Left lung (tissue), 14 donors: ENCODE measurements around the gene NDUFV1. TPM values are rescaled to one million over a fixed set of nuclear protein-coding genes. Genes with fewer than 3 reads are reported as not detected.

Experiments used
- ATAC-seq: fragments of 200-7000 bp; cut with Tn5 transposase; one replicate; pipeline ENCODE4 v1.9.1; 2020; ENCODE audit warnings: moderate library complexity
- DNase-seq, 4 donors: peaks; one replicate each; pipeline ENCODE4 v3.0.0-alpha.2; 2013 to 2020
- H3K27ac ChIP-seq, 2 donors: fragments of 200-600 bp; sonication (generic) in 1 of 2; one replicate each; pipeline versions ENCODE4 v1.5.0 to v1.8.0; 2020 to 2021
- H3K27me3 ChIP-seq, 2 donors: fragments of 200-600 bp; sonication (generic) in 1 of 2; one replicate each; pipeline versions ENCODE4 v1.5.0 to v1.8.0; 2020 to 2021
- H3K36me3 ChIP-seq, 2 donors: fragments of 200-600 bp; sonication (generic) in 1 of 2; one replicate each; pipeline versions ENCODE4 v1.5.0 to v1.8.0; 2020 to 2021
- H3K4me1 ChIP-seq, 2 donors: fragments of 200-600 bp; one replicate each; pipeline ENCODE4 v1.8.0; 2021
- H3K4me3 ChIP-seq, 2 donors: fragments of 200-600 bp; sonication (generic) in 1 of 2; one replicate each; pipeline versions ENCODE4 v1.5.0 to v1.8.0; 2020 to 2021; ENCODE audit warnings: mild to moderate bottlenecking in 1 of 2
- H3K9me3 ChIP-seq, 2 donors: fragments of 200-600 bp; sonication (generic) in 1 of 2; one replicate each; pipeline versions ENCODE4 v1.5.0 to v1.8.0; 2020 to 2021
- intact Hi-C, 2 donors: fragments of 100-400 bp; cut with DNase I; formaldehyde crosslinking; loops; one replicate each; pipeline versions ENCODE4 v1.11.2 to v1.14.2; 2022
- long read RNA-seq, 12 donors: library from polyadenylated mRNA in 2 of 12; unstranded in 2 of 12; transcript quantifications; one replicate each; pipeline ENCODE4 v2.0.0 and lab custom pipeline, GENCODE V29; 2019 to 2026
- polyA plus RNA-seq, 6 donors: library from polyadenylated mRNA; unstranded; fragments of 120-200 nt; gene quantifications; one replicate each; pipeline ENCODE4 v1.2.1, GENCODE V29; 2013; ENCODE audit not compliant: insufficient read length in 6 of 6
- total RNA-seq, 2 donors: library from RNA; stranded (reverse); fragmentation: NEBNext Ultra II Directional; extraction: Animal tissue kit (Norgen Biotek cat#: 25700); gene quantifications; one replicate each; pipeline ENCODE4 v1.2.1, GENCODE V29; 2021
- TF ChIP-seq, protein P1 (sequence below), 2 donors: fragments of 200-600 bp; sonication (generic) in 1 of 2; IDR thresholded peaks; one replicate each; pipeline versions ENCODE4 v1.5.0 to v1.8.0; 2021; ENCODE audit warnings: antibody characterized with exemption in 2 of 2
- donor health status: DM: no; HTN: yes; CAD: no.
- donor health status: DM: no; HTN: no; CAD: no.

The NDUFV1 gene
- total RNA-seq (100 to 1,000 TPM; 136 to 155 TPM), polyA plus RNA-seq (100 to 1,000 TPM; 155 to 204 (median 170) TPM)
- long read RNA-seq, donor 1, transcript NDUFV1-201 (10 exons, 1,596 nt) = major isoform, 28 of 154 reads
- long read RNA-seq, donor 1, partial matches to known transcripts = 115 of 154 reads
- long read RNA-seq, donor 1, other reads (novel, unspliced or antisense) = 0 of 154 reads
- long read RNA-seq, donor 2, transcript NDUFV1-201 (10 exons, 1,596 nt) = major isoform, 30 of 114 reads
- long read RNA-seq, donor 2, transcript NDUFV1-228 (2 exons, 573 nt) = minor isoform, 9 of 114 reads
- long read RNA-seq, donor 2, partial matches to known transcripts = 66 of 114 reads
- long read RNA-seq, donor 2, other reads (novel, unspliced or antisense) = 0 of 114 reads
- long read RNA-seq, donor 3, transcript NDUFV1-201 (10 exons, 1,596 nt) = major isoform, 37 of 97 reads
- long read RNA-seq, donor 3, partial matches to known transcripts = 53 of 97 reads
- long read RNA-seq, donor 3, other reads (novel, unspliced or antisense) = 0 of 97 reads
- long read RNA-seq, donor 4, transcript NDUFV1-201 (10 exons, 1,596 nt) = major isoform, 118 of 142 reads
- long read RNA-seq, donor 4, partial matches to known transcripts = 7 of 142 reads
- long read RNA-seq, donor 4, other reads (novel, unspliced or antisense) = 15 of 142 reads
- long read RNA-seq, donor 5, transcript NDUFV1-228 (2 exons, 573 nt) = minor isoform, 6 of 109 reads
- long read RNA-seq, donor 5, transcript NDUFV1-201 (10 exons, 1,596 nt) = major isoform, 25 of 109 reads
- long read RNA-seq, donor 5, partial matches to known transcripts = 74 of 109 reads
- long read RNA-seq, donor 5, other reads (novel, unspliced or antisense) = 0 of 109 reads
- long read RNA-seq, donor 6, transcript NDUFV1-201 (10 exons, 1,596 nt) = major isoform, 42 of 90 reads
- long read RNA-seq, donor 6, transcript NDUFV1-228 (2 exons, 573 nt) = minor isoform, 8 of 90 reads
- long read RNA-seq, donor 6, partial matches to known transcripts = 36 of 90 reads
- long read RNA-seq, donor 6, other reads (novel, unspliced or antisense) = 0 of 90 reads
- long read RNA-seq, donor 7, transcript NDUFV1-201 (10 exons, 1,596 nt) = major isoform, 15 of 79 reads
- long read RNA-seq, donor 7, partial matches to known transcripts = 58 of 79 reads
- long read RNA-seq, donor 7, other reads (novel, unspliced or antisense) = 0 of 79 reads
- long read RNA-seq, donor 8, transcript NDUFV1-201 (10 exons, 1,596 nt) = major isoform, 29 of 157 reads
- long read RNA-seq, donor 8, partial matches to known transcripts = 112 of 157 reads
- long read RNA-seq, donor 8, other reads (novel, unspliced or antisense) = 5 of 157 reads
- long read RNA-seq, donor 9, partial matches to known transcripts = 0 of 1 reads
- long read RNA-seq, donor 9, other reads (novel, unspliced or antisense) = 0 of 1 reads
- long read RNA-seq, donor 10, transcript NDUFV1-201 (10 exons, 1,596 nt) = major isoform, 157 of 184 reads
- long read RNA-seq, donor 10, partial matches to known transcripts = 3 of 184 reads
- long read RNA-seq, donor 10, other reads (novel, unspliced or antisense) = 21 of 184 reads
- long read RNA-seq, donor 11, transcript NDUFV1-201 (10 exons, 1,596 nt) = major isoform, 53 of 181 reads
- long read RNA-seq, donor 11, transcript NDUFV1-210 (3 exons, 594 nt) = minor isoform, 7 of 181 reads
- long read RNA-seq, donor 11, transcript NDUFV1-228 (2 exons, 573 nt) = minor isoform, 11 of 181 reads
- long read RNA-seq, donor 11, partial matches to known transcripts = 97 of 181 reads
- long read RNA-seq, donor 11, other reads (novel, unspliced or antisense) = 5 of 181 reads
- long read RNA-seq, donor 12, transcript NDUFV1-201 (10 exons, 1,596 nt) = major isoform, 26 of 83 reads
- long read RNA-seq, donor 12, partial matches to known transcripts = 53 of 83 reads
- long read RNA-seq, donor 12, other reads (novel, unspliced or antisense) = 0 of 83 reads

DNA sequence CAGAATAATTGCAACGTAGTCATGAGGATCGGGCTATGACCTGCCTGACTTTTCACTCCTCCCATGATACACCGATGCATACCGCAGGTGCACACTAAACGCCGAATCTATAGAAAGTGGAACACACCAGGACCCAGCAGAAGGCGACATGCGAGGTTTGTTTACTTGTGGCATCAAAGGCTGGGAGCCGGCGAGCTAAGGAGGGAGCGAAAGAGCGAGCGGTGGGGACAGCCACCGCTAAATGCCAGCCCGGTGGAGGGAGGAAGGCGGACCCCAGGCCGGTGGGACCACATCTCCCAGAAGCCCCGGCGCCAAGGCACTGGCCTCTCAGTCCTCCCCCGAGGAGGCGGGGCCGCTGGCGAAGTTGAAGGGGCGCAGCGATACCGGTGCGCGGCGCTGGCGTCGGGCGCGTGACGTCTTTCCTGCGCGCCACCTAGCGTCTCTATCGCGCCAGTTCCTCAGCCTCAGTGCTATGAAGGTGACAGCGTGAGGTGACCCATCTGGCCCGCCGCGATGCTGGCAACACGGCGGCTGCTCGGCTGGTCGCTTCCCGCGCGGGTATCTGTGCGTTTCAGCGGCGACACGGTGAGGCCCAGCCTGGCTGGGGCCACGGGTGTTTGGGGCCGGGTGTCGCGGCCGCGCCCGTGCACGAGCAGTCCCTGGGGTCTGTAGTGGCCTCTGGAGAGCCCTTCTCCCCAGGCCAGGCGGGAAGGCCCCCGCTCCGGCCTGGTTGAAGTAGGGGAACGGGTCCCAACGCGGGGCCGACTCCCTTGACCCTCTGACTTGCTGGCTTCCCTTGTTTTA lies at the start of gene NDUFV1:
TSS of gene NDUFV1 (plus strand) at position 445 of the 804 bp plus-strand sequence. CDS start at position 514, 69 bp downstream.
- no peaks in the 10 kb centered on the region for H3K27me3 ChIP-seq
- peak within 1 kb of the TSS; percentile 89 to 98 for H3K4me3 ChIP-seq
- H3K4me1 ChIP-seq = peaks cover 13 to 23% of the 10 kb centered on the region in 2 donors
- TF ChIP-seq, protein P1, sequence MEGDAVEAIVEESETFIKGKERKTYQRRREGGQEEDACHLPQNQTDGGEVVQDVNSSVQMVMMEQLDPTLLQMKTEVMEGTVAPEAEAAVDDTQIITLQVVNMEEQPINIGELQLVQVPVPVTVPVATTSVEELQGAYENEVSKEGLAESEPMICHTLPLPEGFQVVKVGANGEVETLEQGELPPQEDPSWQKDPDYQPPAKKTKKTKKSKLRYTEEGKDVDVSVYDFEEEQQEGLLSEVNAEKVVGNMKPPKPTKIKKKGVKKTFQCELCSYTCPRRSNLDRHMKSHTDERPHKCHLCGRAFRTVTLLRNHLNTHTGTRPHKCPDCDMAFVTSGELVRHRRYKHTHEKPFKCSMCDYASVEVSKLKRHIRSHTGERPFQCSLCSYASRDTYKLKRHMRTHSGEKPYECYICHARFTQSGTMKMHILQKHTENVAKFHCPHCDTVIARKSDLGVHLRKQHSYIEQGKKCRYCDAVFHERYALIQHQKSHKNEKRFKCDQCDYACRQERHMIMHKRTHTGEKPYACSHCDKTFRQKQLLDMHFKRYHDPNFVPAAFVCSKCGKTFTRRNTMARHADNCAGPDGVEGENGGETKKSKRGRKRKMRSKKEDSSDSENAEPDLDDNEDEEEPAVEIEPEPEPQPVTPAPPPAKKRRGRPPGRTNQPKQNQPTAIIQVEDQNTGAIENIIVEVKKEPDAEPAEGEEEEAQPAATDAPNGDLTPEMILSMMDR (IDR thresholded peaks at IDR 0.05) = peak; percentile 38 to 73
- DNase-seq = peak; percentile 96 to 100 (median 98)
- H3K9me3 ChIP-seq = no peaks in the 10 kb centered on the region
- intact Hi-C loops = no loop called here
- peak within 1 kb of the TSS; percentile 21 to 80 for H3K27ac ChIP-seq
- peaks cover 0 to 34% of the 10 kb centered on the region in 2 donors for H3K36me3 ChIP-seq
- peak; percentile 99 for ATAC-seq

- ATAC-seq = peak; percentile 87
- no peaks in the 10 kb centered on the region for H3K36me3 ChIP-seq
- H3K27me3 ChIP-seq = peaks cover 0 to 7% of the 10 kb centered on the region in 2 donors
- H3K4me3 ChIP-seq = no peak overlapping the region
- H3K4me1 ChIP-seq = no peaks in the 10 kb centered on the region
- intact Hi-C loops = no loop called here
- H3K9me3 ChIP-seq = no peaks in the 10 kb centered on the region
- peak in 2 of 4 donors; percentile 70 to 74 for DNase-seq
- TF ChIP-seq, protein P1 (IDR thresholded peaks at IDR 0.05) = no peak
- peak overlapping the region; percentile 57 to 67 for H3K27ac ChIP-seq
Observed at GRCh38 chr11:67558084-67558772, 48.5 kb upstream of the NDUFV1 start.

GRCh38 chr11:67561971-67562619 lies 44.6 kb upstream of the NDUFV1 start:
- Histone ChIP-seq H3K27me3 (peaks cover 0 to 7% of the 10 kb centered on the region in 2 donors), H3K36me3 (no peaks in the 10 kb centered on the region), H3K27ac (no peak overlapping the region), H3K4me3 (no peak overlapping the region), H3K4me1 (no peaks in the 10 kb centered on the region), H3K9me3 (no peaks in the 10 kb centered on the region)
- TF ChIP-seq, protein P1 (IDR thresholded peaks at IDR 0.05) = no peak
- no peak for DNase-seq
- ATAC-seq = no peak
- intact Hi-C loops = no loop called here
